HEK293 (cell line): ENCODE measurements around the gene MMP15.

Source experiments
- CTCF ChIA-PET: fragments of 350-600 bp; formaldehyde crosslinking; extraction: SDS; loops from one replicate; lab custom pipeline; 2021; ENCODE audit warnings: antibody characterized with exemption; lab: Yijun Ruan, JAX
- POLR2A ChIA-PET: fragments of 300-600 bp; formaldehyde crosslinking; extraction: SDS; loops from one replicate; lab custom pipeline; 2020; ENCODE audit warnings: antibody characterized with exemption, inconsistent platforms; lab: Yijun Ruan, JAX
- H3K27ac ChIP-seq: fragments of 200-500 bp; sonication (Bioruptor generic); 2 replicates; pipeline ENCODE4 v1.5.1; 2014; ENCODE audit warnings: low read depth, low read length, control low read depth, inconsistent platforms; ENCODE audit errors: extremely low read depth
- H3K36me3 ChIP-seq, 2 experiments: fragments of 200-500 bp in 1 of 2; sonication (Bioruptor generic) in 1 of 2; 1 replicate in 1 of 2; 2 replicates in 1 of 2; pipeline ENCODE4 v1.5.1; 2014 to 2017; ENCODE audit warnings: inconsistent platforms in 2 of 2, low read length in 2 of 2; ENCODE audit not compliant: control insufficient read depth in 2 of 2, insufficient read depth in 1 of 2
- H3K4me1 ChIP-seq: fragments of 200-500 bp; sonication (Bioruptor generic); 2 replicates; pipeline ENCODE4 v1.5.1; 2014; ENCODE audit warnings: mild to moderate bottlenecking, low read length, inconsistent platforms; ENCODE audit not compliant: control insufficient read depth, insufficient read depth
- H3K4me3 ChIP-seq: 2 replicates; pipeline ENCODE4 v1.5.1; 2011; ENCODE audit warnings: low read depth, mild to moderate bottlenecking, control low read depth, low read length, moderate library complexity
- H3K9me3 ChIP-seq: fragments of 200-500 bp; sonication (Bioruptor generic); 2 replicates; pipeline ENCODE4 v1.5.1; 2014; ENCODE audit warnings: low read depth, low read length, inconsistent platforms; ENCODE audit not compliant: control insufficient read depth, insufficient read depth
- BCL11A ChIP-seq: fragments of 450-650 bp; formaldehyde crosslinking; IDR thresholded peaks from 2 replicates; pipeline ENCODE4 v1.5.1; 2016; ENCODE audit warnings: low read depth, missing biosample characterization, missing genetic modification characterization
- ELK4 ChIP-seq: IDR thresholded peaks from 2 replicates; pipeline ENCODE4 v1.6.1; 2011; ENCODE audit warnings: mild to moderate bottlenecking, low read depth, low read length, borderline replicate concordance
- GFI1B ChIP-seq: fragments of 450-650 bp; formaldehyde crosslinking; IDR thresholded peaks from 2 replicates; pipeline ENCODE4 v1.5.1; 2016; ENCODE audit warnings: missing biosample characterization, missing genetic modification characterization
- GLIS1 ChIP-seq: fragments of 450-650 bp; formaldehyde crosslinking; IDR thresholded peaks from 2 replicates; pipeline ENCODE4 v1.5.1; 2016; ENCODE audit warnings: missing biosample characterization, missing genetic modification characterization
- HOXC10 ChIP-seq: sonication (generic); formaldehyde crosslinking; IDR thresholded peaks from 2 replicates; pipeline ENCODE4 v1.8.1; 2023; ENCODE audit warnings: mild to moderate bottlenecking, missing genetic modification reagents
- PRDM1 ChIP-seq: fragments of 450-650 bp; formaldehyde crosslinking; IDR thresholded peaks from 2 replicates; pipeline ENCODE4; 2016; ENCODE audit warnings: missing biosample characterization, missing genetic modification characterization
- SETDB1 ChIP-seq: IDR thresholded peaks from one replicate; pipeline ENCODE4 v1.6.1; 2017; ENCODE audit warnings: mild to moderate bottlenecking, low read length, moderate library complexity, mixed read lengths; ENCODE audit not compliant: insufficient read length
- ZBTB11 ChIP-seq: fragments of 450-650 bp; formaldehyde crosslinking; conservative IDR thresholded peaks from 2 replicates; pipeline ENCODE4 v1.5.1; 2016; ENCODE audit warnings: low read depth, missing biosample characterization, missing genetic modification characterization
- ZEB2 ChIP-seq: fragments of 450-650 bp; formaldehyde crosslinking; IDR thresholded peaks from 2 replicates; pipeline ENCODE4 v1.5.1; 2016; ENCODE audit warnings: missing biosample characterization, missing genetic modification characterization
- ZFP69B ChIP-seq: fragments of 450-650 bp; formaldehyde crosslinking; IDR thresholded peaks from 2 replicates; pipeline ENCODE4 v1.5.1; 2016; ENCODE audit warnings: missing biosample characterization, missing genetic modification characterization
- ZNF157 ChIP-seq: fragments of 450-650 bp; formaldehyde crosslinking; IDR thresholded peaks from 2 replicates; pipeline ENCODE4 v1.5.1; 2016; ENCODE audit warnings: missing biosample characterization, missing genetic modification characterization
- ZNF16 ChIP-seq: fragments of 450-650 bp; formaldehyde crosslinking; IDR thresholded peaks from 2 replicates; pipeline ENCODE4 v1.5.1; 2016; ENCODE audit warnings: low read depth, missing biosample characterization, missing genetic modification characterization
- ZNF174 ChIP-seq: fragments of 450-650 bp; formaldehyde crosslinking; IDR thresholded peaks from 2 replicates; pipeline ENCODE4 v1.5.0; 2017; ENCODE audit warnings: missing biosample characterization, mild to moderate bottlenecking, missing genetic modification characterization
- ZNF324 ChIP-seq: fragments of 450-650 bp; formaldehyde crosslinking; IDR thresholded peaks from 2 replicates; pipeline ENCODE4 v1.5.1; 2016; ENCODE audit warnings: missing biosample characterization, missing genetic modification characterization
- ZNF366 ChIP-seq: fragments of 450-650 bp; formaldehyde crosslinking; conservative IDR thresholded peaks from 2 replicates; pipeline ENCODE4 v1.5.1; 2016; ENCODE audit warnings: missing biosample characterization, missing genetic modification characterization
- ZNF37A ChIP-seq: fragments of 450-650 bp; IDR thresholded peaks from 2 replicates; pipeline ENCODE4 v1.5.1; 2018; ENCODE audit warnings: missing biosample characterization, missing genetic modification characterization
- ZNF529 ChIP-seq: fragments of 450-650 bp; formaldehyde crosslinking; IDR thresholded peaks from 2 replicates; pipeline ENCODE4 v1.5.1; 2017; ENCODE audit warnings: missing genetic modification characterization, missing biosample characterization; ENCODE audit not compliant: insufficient replicate concordance
- ZNF560 ChIP-seq: fragments of 450-650 bp; formaldehyde crosslinking; IDR thresholded peaks from 2 replicates; pipeline ENCODE4 v1.5.1; 2017; ENCODE audit warnings: missing biosample characterization, missing genetic modification characterization, borderline replicate concordance
- ZNF571 ChIP-seq: fragments of 450-650 bp; formaldehyde crosslinking; IDR thresholded peaks from 2 replicates; pipeline ENCODE4 v1.5.0; 2017; ENCODE audit warnings: missing biosample characterization, missing genetic modification characterization
- ZNF664 ChIP-seq: fragments of 450-650 bp; formaldehyde crosslinking; IDR thresholded peaks from 2 replicates; pipeline ENCODE4 v1.5.1; 2016; ENCODE audit warnings: missing biosample characterization, missing genetic modification characterization
- ZNF670 ChIP-seq: fragments of 450-650 bp; formaldehyde crosslinking; IDR thresholded peaks from 2 replicates; pipeline ENCODE4 v1.5.1; 2016; ENCODE audit warnings: missing biosample characterization, missing genetic modification characterization, low read depth
- ZNF768 ChIP-seq: fragments of 450-650 bp; formaldehyde crosslinking; IDR thresholded peaks from 2 replicates; pipeline ENCODE4 v1.5.1; 2018; ENCODE audit warnings: missing biosample characterization, mild to moderate bottlenecking, missing genetic modification characterization
- ZNF777 ChIP-seq: fragments of 450-650 bp; formaldehyde crosslinking; IDR thresholded peaks from 2 replicates; pipeline ENCODE4 v1.5.1; 2017; ENCODE audit warnings: missing biosample characterization, missing genetic modification characterization, borderline replicate concordance
- TF ChIP-seq, protein P1 (sequence below): fragments of 450-650 bp; formaldehyde crosslinking; IDR thresholded peaks from 2 replicates; pipeline ENCODE4 v1.5.1; 2016; ENCODE audit warnings: missing biosample characterization, missing genetic modification characterization, low read depth

The MMP15 gene

GRCh38 chr16:58049232-58050185, 24.0 kb downstream of the MMP15 start:
- Histone ChIP-seq H3K4me1 (no peaks in the 10 kb centered on the region), H3K9me3 (no peaks in the 10 kb centered on the region), H3K36me3 (peaks cover 0 to under 1% of the 10 kb centered on the region in 2 experiments; a peak in 1 of 3 replicates)
- CTCF ChIA-PET: interaction anchor here (1.0 to 2.5 kb wide), 3 partner anchors 11 to 47 kb away, joined by 3 to 7 read pairs (median 4); no protein-coding TSS in a partner anchor
- POLR2A ChIA-PET: interaction anchor here (0.7 kb wide), 1 partner anchor 26 kb away, joined by 7 read pairs; no protein-coding TSS in a partner anchor
- TF ChIP-seq GLIS1: no peak
- no peak for TF ChIP-seq ELK4
- TF ChIP-seq, all 188 proteins: peak for 0
- Histone ChIP-seq H3K4me3 (no peak overlapping the region), H3K27ac (no peak overlapping the region)

DNA sequence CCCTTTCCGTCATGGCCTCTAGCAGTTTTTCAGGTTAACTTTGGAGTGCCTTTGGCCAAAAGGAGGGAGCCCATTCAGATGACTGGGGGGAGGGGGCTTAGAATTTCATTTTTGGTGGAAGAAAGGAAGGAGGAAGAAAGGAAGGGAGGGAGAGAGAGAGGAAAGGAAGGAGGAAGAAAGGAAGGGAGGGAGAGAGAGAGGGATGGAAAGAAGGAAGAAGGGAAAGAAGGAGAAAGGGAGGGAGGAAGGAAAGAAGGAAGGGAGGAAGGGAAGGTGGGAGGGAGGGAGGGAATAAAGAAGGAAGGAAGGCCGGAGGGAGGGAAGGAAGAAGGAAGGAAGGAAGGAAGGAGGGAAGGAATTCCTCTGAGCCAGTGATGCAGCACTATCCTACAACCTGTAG, 25.7 kb downstream of the MMP15 start:
- H3K4me1 ChIP-seq: no peaks in the 10 kb centered on the region
- no peaks in the 10 kb centered on the region for H3K36me3 ChIP-seq
- CTCF ChIA-PET: no interaction called here
- H3K27ac ChIP-seq: no peak overlapping the region
- TF ChIP-seq ZNF37A: no peak
- no peak for TF ChIP-seq ZNF777 (tag by site-specific recombination)
- TF ChIP-seq ZNF366: peak; percentile 91
- peak; percentile 34; the same call in 1 of the 2 replicates for TF ChIP-seq PRDM1 (tag by site-specific recombination)
- TF ChIP-seq, all 188 proteins: peak for 2
- POLR2A ChIA-PET: no interaction called here
- H3K9me3 ChIP-seq: no peaks in the 10 kb centered on the region
- no peak overlapping the region for H3K4me3 ChIP-seq

- CTCF ChIA-PET: interaction anchor here (1.2 kb wide), 1 partner anchor 20 kb away, joined by 3 read pairs; no protein-coding TSS in a partner anchor
- Histone ChIP-seq H3K9me3 (no peaks in the 10 kb centered on the region), H3K27ac (no peak overlapping the region), H3K4me1 (no peaks in the 10 kb centered on the region), H3K36me3 (no peaks in the 10 kb centered on the region), H3K4me3 (no peak overlapping the region)
- POLR2A ChIA-PET: interaction anchor here (1.4 kb wide), 1 partner anchor 77 kb away, joined by 4 read pairs; the partner anchor contains the start of gene CFAP20
- TF ChIP-seq ZNF768 (tag by site-specific recombination) (no peak), HOXC10 (CRISPR knock-in tag) (no peak), ZNF529 (no peak), ZNF324 (no peak), ZFP69B (no peak), BCL11A (tag by site-specific recombination) (no peak), ZNF664 (tag by site-specific recombination) (no peak), ZNF670 (tag by site-specific recombination) (no peak), ZNF174 (tag by site-specific recombination) (no peak), ZNF560 (tag by site-specific recombination) (no peak), ZNF157 (tag by site-specific recombination) (no peak), ZEB2 (no peak), SETDB1 (no peak), ZNF16 (tag by site-specific recombination) (no peak), ZNF571 (tag by site-specific recombination) (no peak), GFI1B (tag by site-specific recombination) (no peak), ZBTB11 (tag by site-specific recombination) (no peak)
- TF ChIP-seq, protein P1, sequence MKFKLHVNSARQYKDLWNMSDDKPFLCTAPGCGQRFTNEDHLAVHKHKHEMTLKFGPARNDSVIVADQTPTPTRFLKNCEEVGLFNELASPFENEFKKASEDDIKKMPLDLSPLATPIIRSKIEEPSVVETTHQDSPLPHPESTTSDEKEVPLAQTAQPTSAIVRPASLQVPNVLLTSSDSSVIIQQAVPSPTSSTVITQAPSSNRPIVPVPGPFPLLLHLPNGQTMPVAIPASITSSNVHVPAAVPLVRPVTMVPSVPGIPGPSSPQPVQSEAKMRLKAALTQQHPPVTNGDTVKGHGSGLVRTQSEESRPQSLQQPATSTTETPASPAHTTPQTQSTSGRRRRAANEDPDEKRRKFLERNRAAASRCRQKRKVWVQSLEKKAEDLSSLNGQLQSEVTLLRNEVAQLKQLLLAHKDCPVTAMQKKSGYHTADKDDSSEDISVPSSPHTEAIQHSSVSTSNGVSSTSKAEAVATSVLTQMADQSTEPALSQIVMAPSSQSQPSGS (tag by site-specific recombination): no peak
- TF ChIP-seq, all 188 proteins: peak for 0
Measured at GRCh38 chr16:58051821-58052603, 26.5 kb downstream of the MMP15 start.
